ENCODE measurements around the gene OR1D5. TPM values are rescaled to one million over a fixed set of nuclear protein-coding genes. Genes with fewer than 3 reads are reported as not detected.

OR1D5 gene
- total RNA-seq, 2 donors from 2014 or later: not detected

DNA sequence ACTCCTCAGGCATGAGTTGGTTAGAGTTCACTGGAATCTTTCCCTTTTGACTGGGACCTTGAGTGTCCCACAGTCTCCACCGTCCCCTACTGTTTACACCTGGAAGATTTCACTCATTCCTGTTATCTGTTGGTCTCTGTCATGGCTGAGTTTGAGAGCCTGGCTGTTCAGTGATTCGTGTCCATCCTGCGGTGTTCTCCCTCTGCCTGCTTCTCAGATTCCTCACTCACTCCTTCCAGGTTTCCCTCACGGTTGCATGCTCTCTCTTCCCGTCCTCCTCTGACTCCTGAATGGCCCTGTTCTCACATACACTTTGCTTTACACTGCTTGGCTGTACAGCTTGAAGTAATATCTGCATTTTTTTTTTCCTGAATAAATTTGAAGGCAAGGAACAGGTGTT is 24.5 kb downstream of the OR1D5 start:
- Mint-ChIP-seq H3K27me3 (ENCODE audit: insufficient read depth) (peaks cover 15% of the 10 kb centered on the region), H3K36me3 (ENCODE audit: low read depth) (peaks cover 2% of the 10 kb centered on the region), H3K4me3 (no peak overlapping the region), H3K27ac (no peak overlapping the region), H3K9me3 (peaks cover 18% of the 10 kb centered on the region), H3K4me1 (no peaks in the 10 kb centered on the region)
- Histone ChIP-seq H3K36me3 (ENCODE audit: control insufficient read depth, insufficient read depth, low read length) (no peaks in the 10 kb centered on the region), H3K27ac (ENCODE audit: low read depth, low read length) (no peak overlapping the region), H3K9ac (ENCODE audit: extremely low read depth, low read length, poor library complexity, severe bottlenecking) (no peak overlapping the region), H3K4me1 (ENCODE audit: control insufficient read depth, insufficient read depth, low read length) (no peaks in the 10 kb centered on the region), H3K27me3 (ENCODE audit: control insufficient read depth, insufficient read depth, low read length, poor library complexity, severe bottlenecking) (peaks cover 4% of the 10 kb centered on the region), H3K4me3 (ENCODE audit: low read length) (no peak overlapping the region), H3K9me3 (ENCODE audit: control insufficient read depth, low read length) (peaks cover 8% of the 10 kb centered on the region)
- WGBS, 2 experiments (ENCODE audit: insufficient coverage in 1 of 2, insufficient read length in 1 of 2): 69 to 71% methylated on average over 4 to 5 of the region's 5 CpGs
- TF ChIP-seq, protein P1, sequence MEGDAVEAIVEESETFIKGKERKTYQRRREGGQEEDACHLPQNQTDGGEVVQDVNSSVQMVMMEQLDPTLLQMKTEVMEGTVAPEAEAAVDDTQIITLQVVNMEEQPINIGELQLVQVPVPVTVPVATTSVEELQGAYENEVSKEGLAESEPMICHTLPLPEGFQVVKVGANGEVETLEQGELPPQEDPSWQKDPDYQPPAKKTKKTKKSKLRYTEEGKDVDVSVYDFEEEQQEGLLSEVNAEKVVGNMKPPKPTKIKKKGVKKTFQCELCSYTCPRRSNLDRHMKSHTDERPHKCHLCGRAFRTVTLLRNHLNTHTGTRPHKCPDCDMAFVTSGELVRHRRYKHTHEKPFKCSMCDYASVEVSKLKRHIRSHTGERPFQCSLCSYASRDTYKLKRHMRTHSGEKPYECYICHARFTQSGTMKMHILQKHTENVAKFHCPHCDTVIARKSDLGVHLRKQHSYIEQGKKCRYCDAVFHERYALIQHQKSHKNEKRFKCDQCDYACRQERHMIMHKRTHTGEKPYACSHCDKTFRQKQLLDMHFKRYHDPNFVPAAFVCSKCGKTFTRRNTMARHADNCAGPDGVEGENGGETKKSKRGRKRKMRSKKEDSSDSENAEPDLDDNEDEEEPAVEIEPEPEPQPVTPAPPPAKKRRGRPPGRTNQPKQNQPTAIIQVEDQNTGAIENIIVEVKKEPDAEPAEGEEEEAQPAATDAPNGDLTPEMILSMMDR (conservative IDR thresholded peaks at IDR 0.05): no peak
- DNase-seq: peak; percentile 44

DNA sequence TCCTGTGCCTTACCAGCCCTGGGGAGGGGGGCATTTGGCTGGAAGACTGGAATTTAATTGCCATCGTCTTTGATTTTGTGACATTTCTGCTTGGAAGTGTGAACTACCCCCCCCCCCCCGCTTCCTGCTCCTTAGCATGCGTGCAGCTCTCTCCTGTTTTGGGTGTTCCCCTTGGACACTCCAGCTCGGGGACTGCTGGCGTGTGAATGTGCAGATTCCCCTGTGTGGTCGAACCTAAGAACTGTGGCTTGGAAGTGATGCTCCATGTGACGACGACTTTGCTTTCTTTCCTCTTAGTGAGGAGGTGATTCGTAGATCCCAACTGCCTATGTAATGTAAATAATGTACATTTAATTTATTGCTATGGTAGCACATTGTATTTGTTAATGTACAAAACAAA is 26.1 kb downstream of the OR1D5 start:
- Histone ChIP-seq H3K9me3 (ENCODE audit: control insufficient read depth, low read length) (no peaks in the 10 kb centered on the region), H3K4me1 (ENCODE audit: control insufficient read depth, insufficient read depth, low read length) (no peaks in the 10 kb centered on the region), H3K4me3 (ENCODE audit: low read length) (no peak overlapping the region), H3K36me3 (ENCODE audit: control insufficient read depth, insufficient read depth, low read length) (no peaks in the 10 kb centered on the region), H3K27ac (ENCODE audit: low read depth, low read length) (no peak overlapping the region), H3K27me3 (ENCODE audit: control insufficient read depth, insufficient read depth, low read length, poor library complexity, severe bottlenecking) (peaks cover 4% of the 10 kb centered on the region), H3K9ac (ENCODE audit: extremely low read depth, low read length, poor library complexity, severe bottlenecking) (no peak overlapping the region)
- Mint-ChIP-seq H3K4me1 (no peaks in the 10 kb centered on the region), H3K4me3 (no peak overlapping the region), H3K36me3 (ENCODE audit: low read depth) (no peaks in the 10 kb centered on the region), H3K27ac (no peak overlapping the region), H3K9me3 (peaks cover 4% of the 10 kb centered on the region), H3K27me3 (ENCODE audit: insufficient read depth) (peaks cover 12% of the 10 kb centered on the region)
- TF ChIP-seq, protein P1 (conservative IDR thresholded peaks at IDR 0.05): no peak
- no peak for DNase-seq
- WGBS, 2 experiments (ENCODE audit: insufficient coverage in 1 of 2, insufficient read length in 1 of 2): 98% methylated on average over 5 of the region's 9 CpGs; no CpG with 5 or more reads in 1 of the 2 experiments

DNA sequence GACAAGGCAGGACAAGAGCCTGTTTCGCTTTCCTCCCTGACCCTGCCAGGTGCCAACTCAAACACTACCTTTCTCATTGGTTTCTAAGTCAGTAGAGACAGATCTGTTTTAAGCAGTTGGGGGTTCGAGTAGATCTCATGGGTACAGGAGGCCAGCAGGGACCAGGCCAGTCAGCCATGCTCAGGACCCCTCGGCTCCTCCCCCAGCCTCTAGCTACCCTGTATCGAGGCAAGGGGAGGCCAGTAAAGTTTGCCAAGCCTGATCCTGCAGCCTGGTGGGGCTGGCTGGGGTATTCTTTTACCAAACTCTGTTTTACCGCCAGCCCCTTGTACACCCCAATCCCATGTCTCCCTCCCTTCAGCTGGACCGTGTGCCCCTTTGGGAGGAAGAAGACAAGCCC is 26.6 kb downstream of the OR1D5 start:
- WGBS, 2 experiments (ENCODE audit: insufficient coverage in 1 of 2, insufficient read length in 1 of 2): 88 to 89% methylated on average over 3 to 6 of the region's 6 CpGs
- H3K27ac ChIP-seq (ENCODE audit: low read depth, low read length): no peak overlapping the region
- no peak overlapping the region for H3K27ac Mint-ChIP-seq

More for the DNA sequence above, 26.6 kb downstream of the OR1D5 start:
- H3K27me3 Mint-ChIP-seq (ENCODE audit: insufficient read depth): peaks cover 10% of the 10 kb centered on the region
- no peaks in the 10 kb centered on the region for H3K36me3 ChIP-seq (ENCODE audit: control insufficient read depth, insufficient read depth, low read length)
- no peaks in the 10 kb centered on the region for H3K4me1 Mint-ChIP-seq
- DNase-seq: peak; percentile 47
- H3K4me1 ChIP-seq (ENCODE audit: control insufficient read depth, insufficient read depth, low read length): no peaks in the 10 kb centered on the region
- H3K9ac ChIP-seq (ENCODE audit: extremely low read depth, low read length, poor library complexity, severe bottlenecking): no peak overlapping the region
- no peak overlapping the region for H3K4me3 ChIP-seq (ENCODE audit: low read length)
- H3K4me3 Mint-ChIP-seq: no peak overlapping the region
- no peaks in the 10 kb centered on the region for H3K9me3 ChIP-seq (ENCODE audit: control insufficient read depth, low read length)
- TF ChIP-seq, protein P1 (conservative IDR thresholded peaks at IDR 0.05): no peak
- no peaks in the 10 kb centered on the region for H3K36me3 Mint-ChIP-seq (ENCODE audit: low read depth)
- peaks cover 4% of the 10 kb centered on the region for H3K27me3 ChIP-seq (ENCODE audit: control insufficient read depth, insufficient read depth, low read length, poor library complexity, severe bottlenecking)
- no peaks in the 10 kb centered on the region for H3K9me3 Mint-ChIP-seq

Data from endodermal cell (in vitro differentiated cells).